ENCODE data around the gene WDR4.

Gene WDR4

DNA sequence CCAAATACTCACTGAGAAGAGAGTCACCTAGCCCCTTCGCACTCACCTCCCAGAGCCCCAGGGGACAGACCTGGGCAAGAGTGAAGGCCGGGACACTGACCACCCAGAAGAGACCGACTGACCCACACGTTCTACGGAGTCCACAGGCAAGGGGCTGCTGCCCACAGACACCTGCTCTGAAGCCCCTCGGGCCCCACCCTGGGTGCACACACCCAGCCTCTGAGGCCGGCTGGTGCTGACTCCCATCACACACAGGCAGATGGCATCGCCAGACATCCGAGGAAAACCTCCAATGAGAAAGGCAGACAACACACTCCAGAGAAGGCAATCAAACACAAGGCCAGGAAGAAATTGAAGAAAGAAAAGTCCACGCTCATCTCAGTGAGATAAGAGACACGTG lies 22.1 kb downstream of the WDR4 start:
- H3K4me3 ChIP-seq (ENCODE audit: low read depth, low read length): no peak overlapping the region
- TF ChIP-seq, protein P1, sequence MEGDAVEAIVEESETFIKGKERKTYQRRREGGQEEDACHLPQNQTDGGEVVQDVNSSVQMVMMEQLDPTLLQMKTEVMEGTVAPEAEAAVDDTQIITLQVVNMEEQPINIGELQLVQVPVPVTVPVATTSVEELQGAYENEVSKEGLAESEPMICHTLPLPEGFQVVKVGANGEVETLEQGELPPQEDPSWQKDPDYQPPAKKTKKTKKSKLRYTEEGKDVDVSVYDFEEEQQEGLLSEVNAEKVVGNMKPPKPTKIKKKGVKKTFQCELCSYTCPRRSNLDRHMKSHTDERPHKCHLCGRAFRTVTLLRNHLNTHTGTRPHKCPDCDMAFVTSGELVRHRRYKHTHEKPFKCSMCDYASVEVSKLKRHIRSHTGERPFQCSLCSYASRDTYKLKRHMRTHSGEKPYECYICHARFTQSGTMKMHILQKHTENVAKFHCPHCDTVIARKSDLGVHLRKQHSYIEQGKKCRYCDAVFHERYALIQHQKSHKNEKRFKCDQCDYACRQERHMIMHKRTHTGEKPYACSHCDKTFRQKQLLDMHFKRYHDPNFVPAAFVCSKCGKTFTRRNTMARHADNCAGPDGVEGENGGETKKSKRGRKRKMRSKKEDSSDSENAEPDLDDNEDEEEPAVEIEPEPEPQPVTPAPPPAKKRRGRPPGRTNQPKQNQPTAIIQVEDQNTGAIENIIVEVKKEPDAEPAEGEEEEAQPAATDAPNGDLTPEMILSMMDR (IDR thresholded peaks at IDR 0.05; ENCODE audit: low read depth, low read length): no peak

DNA sequence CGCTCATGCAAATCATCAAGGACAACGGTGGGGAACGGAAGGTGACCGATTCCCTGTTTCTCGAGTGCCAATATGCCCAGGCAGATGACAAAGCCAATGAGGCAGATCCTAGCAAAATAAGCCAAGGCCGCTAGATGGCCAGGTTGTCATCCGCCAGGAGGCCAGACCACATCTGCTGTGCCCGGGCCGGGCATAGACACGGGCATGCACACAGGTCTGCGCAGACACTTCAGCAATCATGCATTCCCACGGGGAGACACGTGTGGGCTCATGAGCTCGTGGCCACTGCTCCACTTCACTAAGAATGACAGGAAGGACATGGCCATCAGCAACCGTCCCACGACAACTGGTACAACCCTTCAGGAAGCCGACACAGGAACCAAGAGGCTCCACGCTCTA lies 23.4 kb downstream of the WDR4 start:
- TF ChIP-seq, protein P1 (IDR thresholded peaks at IDR 0.05; ENCODE audit: low read depth, low read length): no peak
- no peak overlapping the region for H3K4me3 ChIP-seq (ENCODE audit: low read depth, low read length)

DNA sequence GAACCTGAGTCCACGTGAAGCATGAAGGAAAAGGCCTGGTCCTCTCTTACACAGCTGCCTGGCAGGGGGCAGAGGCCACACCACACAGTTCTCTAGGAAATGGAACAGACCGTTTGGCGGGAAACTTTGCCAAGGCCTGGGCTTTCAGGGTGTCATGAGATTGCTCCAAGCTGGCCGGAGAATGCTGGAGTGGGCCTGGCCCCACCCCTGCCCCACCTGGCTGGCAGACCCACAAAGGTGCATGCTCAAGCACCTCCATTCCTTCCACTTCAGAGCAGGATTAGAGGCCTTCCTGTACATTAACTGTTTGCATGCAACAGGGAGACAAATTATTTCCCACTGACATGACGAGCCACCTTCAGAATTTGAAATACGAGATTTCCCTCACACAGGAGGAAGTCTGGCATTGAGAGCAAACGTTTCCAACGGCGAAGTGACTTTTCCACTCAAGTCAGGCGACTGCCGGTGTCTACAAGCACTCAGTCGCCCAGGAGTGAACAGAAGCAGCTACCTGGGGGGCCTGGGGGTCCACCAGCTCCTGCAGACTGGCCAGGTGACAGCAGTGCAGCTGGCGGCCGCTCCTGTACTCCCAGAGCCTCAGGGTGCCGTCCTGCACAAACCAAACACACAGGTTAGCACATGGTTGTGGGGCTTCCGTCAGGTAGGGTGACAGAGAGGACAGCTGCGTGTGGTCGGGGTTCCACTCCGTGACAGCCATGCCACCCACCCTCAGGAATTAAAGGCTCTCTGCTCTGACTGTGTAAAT lies 24.0 kb downstream of the WDR4 start:
- no peak overlapping the region for H3K4me3 ChIP-seq (ENCODE audit: low read depth, low read length)
- TF ChIP-seq, protein P1 (IDR thresholded peaks at IDR 0.05; ENCODE audit: low read depth, low read length): no peak

DNA sequence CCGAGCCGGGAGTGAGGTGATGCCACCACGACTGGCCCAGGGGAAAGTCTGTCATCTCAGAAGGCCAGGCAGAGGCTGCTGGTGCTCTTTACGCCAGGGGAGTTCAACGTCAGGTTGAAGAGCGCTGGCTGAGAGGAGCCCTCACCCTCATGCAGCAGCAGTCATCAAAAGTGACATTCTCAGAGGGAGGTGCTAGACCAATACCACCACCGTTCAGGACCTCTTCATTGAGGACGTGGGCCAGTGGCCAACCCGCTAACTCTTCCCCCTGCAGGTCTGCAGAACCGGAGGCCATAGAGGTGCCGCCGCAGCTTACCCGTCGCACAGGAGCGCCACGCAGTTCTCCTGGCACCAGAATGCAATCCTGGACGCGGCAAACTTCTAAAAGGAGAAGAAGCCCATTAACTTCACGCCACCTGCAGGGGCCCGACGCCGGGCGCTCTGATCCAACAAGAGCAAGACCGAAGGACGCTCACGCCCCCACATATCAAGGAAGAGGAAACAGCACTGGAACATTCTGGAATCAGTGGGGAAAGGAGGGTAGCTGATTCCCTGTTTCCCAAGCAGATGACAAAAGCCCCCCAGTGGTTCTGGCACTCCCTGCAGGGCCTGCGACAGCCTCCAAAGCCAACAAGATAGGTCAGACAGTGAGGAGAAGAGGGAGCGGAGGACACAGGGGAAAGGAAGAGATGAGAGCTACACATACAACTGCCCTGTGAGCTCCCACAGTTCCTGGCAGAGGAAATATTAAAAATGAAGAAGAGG lies 24.9 kb downstream of the WDR4 start:
- H3K4me3 ChIP-seq (ENCODE audit: low read depth, low read length): no peak overlapping the region
- TF ChIP-seq, protein P1 (IDR thresholded peaks at IDR 0.05; ENCODE audit: low read depth, low read length): no peak

DNA sequence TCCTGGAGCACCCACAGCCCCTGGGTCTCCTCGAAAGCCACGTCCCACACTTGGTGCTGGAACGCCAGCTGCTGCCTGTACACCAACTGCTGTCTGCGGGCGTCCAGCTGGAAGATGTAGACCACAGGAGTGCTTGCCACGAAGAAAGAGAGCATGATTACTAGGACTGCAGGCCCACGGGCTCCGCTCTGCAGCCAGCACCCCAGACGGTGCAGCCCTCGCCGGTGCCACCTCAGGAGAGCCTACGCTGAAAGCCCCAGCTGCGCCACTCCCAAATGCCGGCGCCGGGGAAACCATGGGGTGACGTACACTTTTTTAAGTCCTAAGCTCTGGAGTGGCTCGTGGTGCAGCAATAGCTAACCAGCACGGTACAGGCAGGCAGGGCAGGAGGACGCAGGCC lies 25.7 kb downstream of the WDR4 start:
- TF ChIP-seq, protein P1 (IDR thresholded peaks at IDR 0.05; ENCODE audit: low read depth, low read length): no peak

DNA sequence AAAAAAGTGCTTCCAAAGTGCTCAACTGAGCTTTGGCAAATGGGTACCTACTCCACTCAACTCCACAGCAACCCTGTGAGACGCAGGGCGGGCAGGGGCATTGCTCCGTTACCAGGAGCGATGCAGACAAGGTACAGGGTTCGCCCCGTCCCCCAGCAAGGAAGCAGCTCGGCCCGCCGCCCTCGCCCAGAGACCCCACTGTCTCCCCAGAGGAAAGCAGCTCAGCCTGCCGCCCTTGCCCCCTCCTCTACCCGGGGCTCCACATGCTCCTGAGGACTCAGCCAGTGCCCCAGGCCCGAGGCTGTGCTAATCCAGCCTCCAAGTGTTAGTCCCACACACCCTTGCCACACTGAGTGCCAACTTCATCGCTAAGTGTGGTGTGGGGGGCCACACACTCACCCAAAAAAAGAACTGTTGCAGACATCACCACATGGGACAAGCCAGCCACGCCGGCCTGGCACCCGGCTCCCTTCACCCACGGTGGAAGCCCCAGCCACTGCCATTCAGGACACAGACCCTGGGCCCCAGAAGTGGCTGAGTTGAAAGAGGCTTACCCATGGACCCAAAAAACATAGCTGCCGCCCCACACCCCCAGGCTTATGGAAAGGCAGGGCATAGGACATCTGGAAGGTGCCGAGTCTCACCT lies 26.3 kb downstream of the WDR4 start:
- H3K4me3 ChIP-seq (ENCODE audit: low read depth, low read length): no peak overlapping the region
- TF ChIP-seq, protein P1 (IDR thresholded peaks at IDR 0.05; ENCODE audit: low read depth, low read length): no peak

More for the DNA sequence above, 25.7 kb downstream of the WDR4 start:
- H3K4me3 ChIP-seq (ENCODE audit: low read depth, low read length): no peak overlapping the region
